Fibroblast of the aortic adventitia (primary cell): ENCODE results near the gene DAPK1. TPM values are rescaled to one million over a fixed set of nuclear protein-coding genes. Genes with fewer than 3 reads are reported as not detected.

Source experiments
- DNase-seq: peaks from one replicate; pipeline ENCODE4 v3.0.0-alpha.2; 2010; ENCODE audit warnings: low read depth
- H3K4me3 ChIP-seq: 2 replicates; pipeline ENCODE4 v1.5.1; 2011; ENCODE audit warnings: low read depth, mild to moderate bottlenecking, control low read depth, low read length, moderate library complexity
- total RNA-seq: library from RNA; depleted of rRNA; stranded (reverse); fragments of >200 nt; gene quantifications from 2 replicates; pipeline ENCODE4 v1.2.3, GENCODE V29; 2012; ENCODE audit warnings: low replicate concordance
- TF ChIP-seq, protein P1 (sequence below): IDR thresholded peaks from 2 replicates; pipeline ENCODE4 v1.5.1; 2011; ENCODE audit warnings: mild to moderate bottlenecking, low read length, control low read depth, inconsistent platforms; ENCODE audit not compliant: insufficient read depth

Gene DAPK1
- total RNA-seq, 1 donor, result 30.9 TPM

DNA sequence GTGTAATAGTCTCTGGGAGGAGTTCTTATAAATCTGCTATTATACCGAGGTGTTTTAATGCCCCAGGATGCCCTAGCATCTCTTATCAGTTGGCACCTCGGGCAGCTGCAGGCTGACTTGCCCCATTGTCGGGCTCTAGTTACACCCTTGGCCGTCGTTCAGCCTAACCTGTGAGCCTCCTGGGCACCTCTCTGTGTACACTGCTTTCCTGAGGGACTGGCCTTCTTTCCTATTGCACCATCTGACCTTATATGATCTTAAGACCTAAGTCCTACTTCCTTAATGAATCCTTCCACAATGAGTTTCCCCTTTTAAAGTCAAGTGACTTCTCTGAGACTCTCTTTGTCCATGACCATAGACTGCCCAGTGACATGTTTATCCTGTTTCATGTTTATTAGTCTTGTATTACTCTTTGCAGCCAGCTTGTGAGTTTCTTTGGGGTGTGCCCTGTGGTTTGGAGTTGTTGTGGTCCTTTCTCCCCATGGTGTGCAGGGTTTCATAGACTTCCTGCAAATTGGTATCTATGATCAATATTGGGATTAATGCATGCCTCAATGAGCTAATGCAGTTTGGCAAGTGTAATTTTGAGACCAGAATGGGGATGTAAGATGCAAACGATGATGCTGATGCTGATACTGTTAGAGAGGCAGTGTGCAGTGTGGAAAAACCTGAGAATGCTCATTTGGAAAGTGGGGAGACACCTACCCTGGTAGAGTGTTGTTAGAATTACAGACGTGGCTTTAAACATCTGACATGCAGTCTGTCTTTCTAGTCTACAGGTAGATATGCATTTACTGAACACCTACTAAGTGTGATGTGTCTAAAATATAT, 4.9 kb downstream of the DAPK1 start:
- TF ChIP-seq, protein P1, sequence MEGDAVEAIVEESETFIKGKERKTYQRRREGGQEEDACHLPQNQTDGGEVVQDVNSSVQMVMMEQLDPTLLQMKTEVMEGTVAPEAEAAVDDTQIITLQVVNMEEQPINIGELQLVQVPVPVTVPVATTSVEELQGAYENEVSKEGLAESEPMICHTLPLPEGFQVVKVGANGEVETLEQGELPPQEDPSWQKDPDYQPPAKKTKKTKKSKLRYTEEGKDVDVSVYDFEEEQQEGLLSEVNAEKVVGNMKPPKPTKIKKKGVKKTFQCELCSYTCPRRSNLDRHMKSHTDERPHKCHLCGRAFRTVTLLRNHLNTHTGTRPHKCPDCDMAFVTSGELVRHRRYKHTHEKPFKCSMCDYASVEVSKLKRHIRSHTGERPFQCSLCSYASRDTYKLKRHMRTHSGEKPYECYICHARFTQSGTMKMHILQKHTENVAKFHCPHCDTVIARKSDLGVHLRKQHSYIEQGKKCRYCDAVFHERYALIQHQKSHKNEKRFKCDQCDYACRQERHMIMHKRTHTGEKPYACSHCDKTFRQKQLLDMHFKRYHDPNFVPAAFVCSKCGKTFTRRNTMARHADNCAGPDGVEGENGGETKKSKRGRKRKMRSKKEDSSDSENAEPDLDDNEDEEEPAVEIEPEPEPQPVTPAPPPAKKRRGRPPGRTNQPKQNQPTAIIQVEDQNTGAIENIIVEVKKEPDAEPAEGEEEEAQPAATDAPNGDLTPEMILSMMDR, result no peak
- H3K4me3 ChIP-seq, result no peak overlapping the region
- DNase-seq, result no peak

DNA sequence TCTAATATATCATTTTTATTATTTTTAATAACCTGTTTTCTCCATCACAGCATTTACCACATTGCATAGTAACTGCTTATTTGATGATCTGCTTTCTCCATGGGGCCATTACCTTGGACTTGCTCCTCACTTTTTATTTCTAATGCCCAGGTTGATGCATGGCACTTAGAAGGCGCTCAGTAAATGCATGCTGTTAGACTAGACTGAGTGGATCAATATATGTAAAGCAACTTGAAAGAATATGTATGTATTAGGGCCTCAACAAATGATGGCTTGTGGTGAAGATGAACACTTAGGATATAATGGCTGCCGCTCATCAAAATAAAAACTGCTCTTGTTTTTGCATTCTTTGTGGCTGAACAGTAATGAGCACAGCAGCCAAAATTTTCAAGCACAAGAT, 5.8 kb downstream of the DAPK1 start:
- H3K4me3 ChIP-seq, result no peak overlapping the region
- no peak for DNase-seq
- TF ChIP-seq, protein P1, result no peak

DNA sequence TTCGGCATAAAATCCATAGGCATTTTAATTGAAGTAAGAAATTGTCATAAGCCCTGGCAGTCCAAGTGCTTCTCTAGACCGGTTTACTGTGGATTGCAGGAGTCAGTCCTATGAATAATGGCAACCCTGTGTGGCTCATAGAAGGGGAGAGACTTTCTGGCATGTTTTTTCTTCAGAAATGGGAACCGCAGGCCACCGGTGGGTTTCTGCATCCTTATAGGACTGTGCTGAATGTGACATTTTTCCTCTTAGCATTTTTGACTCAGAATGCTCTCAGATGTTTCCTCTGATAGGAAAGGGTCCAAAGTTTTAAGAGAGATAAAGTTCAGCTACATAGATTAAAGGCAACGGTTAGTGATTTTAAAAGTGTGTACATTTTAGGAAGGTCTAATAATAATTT, 6.3 kb downstream of the DAPK1 start:
- TF ChIP-seq, protein P1, result no peak
- no peak for DNase-seq
- no peak overlapping the region for H3K4me3 ChIP-seq

DNA sequence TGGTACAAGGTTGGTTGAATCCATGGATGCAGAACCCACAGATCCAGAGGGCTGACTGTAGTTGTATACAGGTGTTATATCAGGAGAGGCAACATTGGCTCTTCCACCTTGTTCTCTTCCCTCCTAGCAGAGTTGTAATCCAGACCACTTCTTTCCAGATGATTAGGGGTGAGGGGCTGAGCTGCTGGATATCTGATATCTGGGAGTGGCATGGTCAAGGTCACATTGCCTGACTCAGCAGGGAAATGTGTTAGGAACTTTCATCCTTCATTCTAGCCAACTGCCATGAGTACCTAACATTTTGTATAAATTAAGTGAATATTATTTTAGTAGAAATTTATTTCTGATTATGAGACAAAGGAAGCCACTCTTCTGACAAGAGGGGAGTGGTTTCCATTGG, 7.3 kb downstream of the DAPK1 start:
- DNase-seq, result no peak
- no peak overlapping the region for H3K4me3 ChIP-seq
- TF ChIP-seq, protein P1, result no peak

DNA sequence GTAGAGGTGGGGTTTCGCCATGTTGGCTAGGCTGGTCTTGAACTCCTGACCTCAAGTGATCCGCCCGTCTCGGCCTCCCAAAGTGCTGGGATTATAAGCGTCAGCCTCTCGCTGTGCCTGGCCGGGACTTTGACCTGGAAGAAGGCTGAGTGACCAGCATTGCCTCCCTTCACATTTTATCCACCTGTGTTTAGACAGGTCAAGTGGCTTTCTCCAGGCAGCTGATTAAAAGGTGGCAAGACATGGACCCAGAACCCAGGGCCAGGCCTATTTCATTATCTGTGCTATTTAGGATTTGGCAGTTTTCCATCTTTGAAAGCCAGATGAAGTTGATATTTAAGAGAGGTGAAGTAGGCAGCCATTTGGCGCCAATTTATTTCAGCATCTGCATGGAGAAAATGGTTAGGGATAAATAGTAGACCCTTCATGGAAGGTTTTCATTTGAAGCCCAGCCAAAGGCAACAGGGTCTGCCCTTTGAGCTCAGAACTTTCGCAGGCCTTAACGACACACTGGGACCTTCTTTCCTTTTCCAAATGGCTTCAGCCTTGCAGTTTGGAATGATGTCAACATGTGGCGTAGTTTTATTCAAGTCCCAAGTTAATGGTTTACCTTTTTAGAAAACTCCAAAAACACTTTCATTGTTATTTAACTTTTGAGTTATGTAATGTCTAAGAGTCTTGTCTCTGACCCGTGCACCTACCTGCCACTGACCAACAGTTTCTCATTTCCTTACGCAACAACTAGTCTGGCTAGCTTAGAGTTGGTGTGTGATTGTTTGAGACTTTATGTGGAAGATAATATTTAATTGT, 8.4 kb downstream of the DAPK1 start:
- TF ChIP-seq, protein P1, result no peak
- H3K4me3 ChIP-seq, result no peak overlapping the region
- no peak for DNase-seq

DNA sequence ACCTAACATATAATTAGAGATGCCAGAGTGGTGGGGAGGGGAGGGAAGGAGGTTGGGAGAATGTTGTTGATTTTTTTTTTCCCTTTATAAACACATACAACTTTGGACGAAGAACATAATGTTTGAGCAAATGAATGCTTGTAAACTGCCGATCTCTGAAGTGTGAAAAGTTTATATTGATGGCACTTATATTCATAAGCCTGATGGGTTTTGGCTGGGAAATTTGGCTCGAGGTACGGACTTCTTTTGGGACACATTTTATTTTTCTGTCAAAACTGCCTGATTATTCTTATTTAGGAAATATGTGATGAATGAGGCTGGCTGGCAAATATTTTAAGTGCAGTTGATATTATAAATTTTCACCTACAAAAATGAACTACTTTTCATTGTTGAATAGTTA, 9.9 kb downstream of the DAPK1 start:
- DNase-seq, result no peak
- TF ChIP-seq, protein P1, result no peak
- H3K4me3 ChIP-seq, result no peak overlapping the region
